GM21825 (cell line): ENCODE data around the gene EMILIN2.

Experiments
- ATAC-seq: cut with Tn5 transposase; IDR thresholded peaks from one replicate; pipeline ENCODE4 v1.9.1; 2021; ENCODE audit warnings: mild to moderate bottlenecking, moderate library complexity; ENCODE audit not compliant: unreplicated experiment

The EMILIN2 gene

GRCh38 chr18:2948038-2948437, 101.2 kb downstream of the EMILIN2 start:
- ATAC-seq = no peak

DNA sequence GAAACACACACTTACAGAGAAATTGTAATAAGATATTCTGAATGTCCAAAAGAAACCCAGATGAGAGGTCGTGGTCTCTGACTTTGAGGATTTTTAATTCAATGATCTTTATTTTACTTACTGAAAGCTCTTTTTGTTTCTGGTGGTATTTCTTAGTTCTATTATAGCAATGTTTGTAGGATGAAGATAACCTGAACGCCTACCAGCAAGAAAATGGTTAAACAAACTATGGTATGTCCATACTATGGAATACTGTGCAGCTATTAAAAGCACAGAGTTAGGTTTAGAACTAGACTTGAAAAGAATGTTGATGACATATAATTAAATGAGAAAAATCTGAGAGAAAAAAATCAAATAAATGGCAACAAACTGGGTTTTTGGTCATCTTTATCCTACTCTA, 105.8 kb downstream of the EMILIN2 start:
- ATAC-seq = no peak

DNA sequence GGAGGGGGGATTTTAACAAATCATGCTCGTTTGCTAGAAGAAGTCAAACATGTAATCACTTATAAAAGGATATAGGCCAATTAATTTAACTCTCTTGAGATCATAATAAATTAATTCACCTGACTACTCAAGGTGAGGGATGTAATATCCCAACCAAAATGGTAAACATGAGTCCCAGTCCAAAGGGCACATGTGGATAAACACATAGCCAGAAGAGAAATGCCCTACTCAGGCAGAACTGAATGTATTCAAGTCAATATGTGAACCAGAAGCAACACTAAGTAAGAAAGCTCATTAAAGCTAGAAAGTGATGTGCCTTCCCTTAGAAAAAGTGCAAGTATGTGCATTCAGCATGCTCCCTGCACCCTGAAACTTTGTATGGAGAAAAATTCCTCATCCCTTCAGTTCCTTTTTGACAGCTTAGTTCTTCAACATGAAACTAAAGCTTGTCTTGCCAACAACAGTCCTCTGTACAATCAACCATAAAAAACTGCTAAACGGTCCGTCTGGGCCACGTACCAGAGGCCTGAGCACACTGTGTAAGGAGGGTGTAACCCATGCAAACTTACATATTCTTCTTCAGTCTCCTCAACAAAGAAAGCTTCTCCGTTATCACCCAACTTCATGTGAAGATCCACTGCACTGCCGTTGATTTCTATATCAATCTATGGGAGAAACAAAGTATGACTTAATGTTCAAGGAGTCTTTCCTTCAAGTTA, 107.3 kb downstream of the EMILIN2 start:
- ATAC-seq = no peak

DNA sequence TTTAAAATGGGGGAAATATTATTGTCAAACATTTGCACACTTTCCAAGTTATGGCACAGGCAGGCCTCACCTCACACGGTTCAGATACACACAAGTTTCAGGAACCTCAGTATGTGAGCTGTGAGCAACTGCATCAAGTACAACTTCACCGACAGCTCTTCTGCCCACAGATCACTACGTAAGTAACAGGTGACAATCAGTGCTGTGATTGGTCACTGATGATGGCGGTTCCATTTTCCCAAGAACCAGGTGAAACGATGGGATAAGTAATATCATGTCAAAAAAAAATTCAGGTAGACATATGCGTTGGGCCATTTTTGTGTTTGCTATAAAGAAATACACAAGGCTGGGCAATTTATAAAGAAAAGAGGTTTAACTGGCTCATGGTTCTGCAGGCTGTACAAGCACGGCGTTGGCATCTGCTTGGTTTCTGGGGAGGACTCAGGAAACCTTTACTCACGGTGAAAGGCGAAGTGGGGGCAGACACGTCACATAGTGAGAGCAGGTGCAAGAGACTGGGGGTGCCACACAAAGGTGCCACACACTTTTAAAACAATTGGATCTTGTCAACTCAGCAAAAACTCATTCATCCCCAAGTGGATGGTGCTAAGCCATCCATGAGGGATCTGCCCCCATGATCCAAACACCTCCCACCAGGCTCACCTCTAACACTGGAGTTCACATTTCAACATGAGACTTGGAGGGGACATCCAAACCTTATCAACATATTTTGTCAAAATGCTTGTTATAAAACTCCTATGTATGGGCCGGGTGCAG, 108.3 kb downstream of the EMILIN2 start:
- no peak for ATAC-seq

DNA sequence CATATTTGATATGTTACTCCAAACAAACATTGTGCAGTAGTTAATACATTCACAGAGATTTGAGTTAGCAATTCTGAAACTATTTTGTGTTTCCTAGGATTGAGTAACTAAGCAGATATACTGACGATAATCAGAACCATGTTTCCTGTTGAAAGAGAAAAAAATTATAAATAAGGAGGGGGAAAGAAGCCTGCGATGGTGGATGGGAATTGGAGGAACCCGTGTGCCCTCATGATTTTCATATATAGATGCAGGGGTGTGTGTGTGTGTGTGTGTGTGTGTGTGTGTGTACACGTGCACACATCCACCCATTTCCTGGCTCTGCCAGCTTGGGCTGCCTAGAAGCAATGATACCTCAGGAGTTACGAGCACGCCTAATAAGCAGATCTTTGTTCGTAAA, 109.2 kb downstream of the EMILIN2 start:
- no peak for ATAC-seq

- peak; percentile 47 for ATAC-seq
Measured at GRCh38 chr18:2958819-2959298, 112.1 kb downstream of the EMILIN2 start.

- ATAC-seq = no peak
Measured at GRCh38 chr18:2959341-2959740, 112.5 kb downstream of the EMILIN2 start.

DNA sequence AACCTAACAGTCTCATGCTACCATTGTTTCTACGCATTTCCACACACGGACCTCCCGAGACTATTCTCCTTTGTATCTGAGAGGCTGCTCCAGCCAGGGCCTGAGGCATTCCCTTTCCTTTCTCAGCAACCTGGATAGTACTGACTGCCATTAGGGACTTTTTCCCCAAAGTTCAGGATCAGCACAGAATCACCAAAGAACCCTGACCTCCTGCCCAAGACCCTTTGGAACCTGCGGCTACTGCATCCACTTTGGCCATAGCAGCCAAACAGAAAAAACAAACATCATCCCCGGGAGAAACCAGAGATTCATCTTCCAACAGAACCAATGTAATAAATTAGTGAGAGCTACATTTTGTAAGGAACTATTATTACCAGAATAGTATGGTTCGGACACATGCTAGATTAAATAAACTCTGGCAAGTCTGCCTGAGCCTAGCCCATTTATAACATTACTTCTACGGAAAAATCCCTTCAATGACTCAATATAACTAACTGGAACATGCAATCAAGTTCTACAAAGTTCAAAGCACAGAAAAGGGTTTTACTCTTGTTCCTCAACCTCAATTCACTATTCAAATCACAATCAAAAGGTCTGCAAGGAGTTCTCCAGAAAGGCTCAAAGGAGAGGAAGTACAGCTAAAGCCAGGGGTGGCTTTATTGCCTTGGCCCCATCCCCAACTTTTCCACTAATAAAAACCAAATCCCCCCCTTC, 114.3 kb downstream of the EMILIN2 start:
- no peak for ATAC-seq

- ATAC-seq = no peak
Measured at GRCh38 chr18:2961821-2962220, 115.0 kb downstream of the EMILIN2 start.

- ATAC-seq = no peak
Measured at GRCh38 chr18:2963048-2963447, 116.2 kb downstream of the EMILIN2 start.

DNA sequence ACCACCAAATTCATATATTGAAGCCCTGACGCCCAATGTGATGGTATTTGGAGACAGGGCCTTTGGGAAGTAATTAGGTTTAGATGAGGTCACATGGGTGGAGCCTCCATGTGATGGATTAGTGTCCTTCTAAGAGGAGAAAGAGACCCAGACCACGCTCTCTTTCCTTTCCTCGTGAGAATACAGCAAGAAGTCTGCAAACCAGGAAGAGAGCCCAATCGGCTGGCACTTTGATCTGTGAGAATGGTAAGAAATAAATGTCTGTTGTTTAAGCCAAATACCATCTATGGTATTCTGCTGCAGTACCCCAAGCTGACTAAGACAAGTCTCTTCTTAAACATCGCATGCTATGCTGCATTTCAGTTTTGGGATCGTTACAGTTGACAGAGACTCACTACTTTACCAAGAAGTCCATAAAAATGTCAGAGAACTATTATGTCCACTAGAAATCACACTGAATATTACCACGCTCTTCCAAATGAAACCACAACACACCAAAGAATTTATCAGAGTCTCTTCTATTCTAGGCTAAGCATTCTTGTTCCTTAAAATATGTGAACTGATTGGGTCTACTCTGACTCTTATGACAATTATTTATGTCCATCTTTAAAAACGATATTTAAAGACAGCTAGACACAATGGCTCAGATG, 117.7 kb downstream of the EMILIN2 start:
- no peak for ATAC-seq
